HG03175 (cell line): Measurements from ENCODE around the gene SLC22A8.
"Not testable (repeated sequence)": the region's sequence is repeated elsewhere in the genome, so short reads cannot be mapped to it uniquely, and the experiment has no call there.

Experiments used
- ATAC-seq: cut with Tn5 transposase; IDR thresholded peaks from one replicate; pipeline ENCODE4 v1.9.1; 2021; ENCODE audit warnings: mild to moderate bottlenecking, moderate library complexity; ENCODE audit not compliant: unreplicated experiment

The SLC22A8 gene

GRCh38 chr11:62994775-62995174 lies 20.9 kb downstream of the SLC22A8 start:
- no peak for ATAC-seq

DNA sequence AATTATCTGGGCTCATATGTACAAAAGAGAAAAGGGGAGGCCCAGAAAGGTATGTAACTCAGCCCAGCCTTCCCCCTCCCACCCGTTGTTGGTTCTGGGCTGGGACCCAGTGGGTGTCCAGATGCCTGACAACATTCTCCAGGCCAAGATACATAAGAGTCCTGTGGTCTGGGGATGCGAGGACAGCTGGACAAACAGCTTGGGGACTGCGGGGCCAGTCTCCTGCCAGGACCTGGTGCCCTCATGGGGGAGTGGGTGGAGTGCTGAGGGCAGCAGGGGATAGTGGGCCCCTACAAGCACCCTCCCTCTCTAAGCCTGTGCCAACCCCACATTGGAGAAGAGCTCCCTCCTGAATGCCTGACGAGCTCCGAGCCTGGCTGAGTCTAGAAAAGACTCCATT lies 27.4 kb downstream of the SLC22A8 start:
- ATAC-seq, result no peak

- ATAC-seq, result no peak
These were observed 30.4 kb downstream of the SLC22A8 start for GRCh38 chr11:62985041-62985750.

DNA sequence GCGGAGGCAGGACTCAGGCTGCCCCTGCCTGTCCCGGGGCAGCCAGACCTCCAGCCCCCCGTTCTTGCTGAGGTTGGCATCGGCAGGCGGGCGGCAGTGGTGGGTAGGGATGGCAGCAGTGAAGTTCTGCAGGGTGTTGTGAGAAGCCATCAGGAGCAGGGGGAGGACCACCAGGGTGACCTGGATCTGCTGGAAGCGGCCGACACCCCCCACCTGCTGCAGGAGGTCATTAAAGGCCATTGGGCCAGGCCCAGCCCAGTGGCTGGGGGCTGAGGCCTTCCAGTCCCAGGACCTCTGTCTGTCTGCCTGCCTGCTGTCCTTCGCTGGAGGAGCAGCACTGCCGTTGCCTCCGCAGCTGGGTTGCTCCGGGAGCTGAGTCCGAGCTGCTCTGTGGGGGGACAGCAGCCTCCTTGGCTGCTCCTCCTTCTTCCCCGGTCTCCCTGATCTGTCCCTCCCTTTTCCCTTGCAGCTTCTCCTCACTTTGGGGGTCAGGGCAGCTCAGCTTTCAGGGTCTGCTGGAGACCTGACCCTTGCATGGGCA lies 31.1 kb downstream of the SLC22A8 start, which contains the start of gene SLC22A6:
SLC22A6 (minus strand) TSS at position 517 of the 541 bp plus-strand sequence; CDS start at position 240, 277 bp downstream.
- no peak for ATAC-seq

DNA sequence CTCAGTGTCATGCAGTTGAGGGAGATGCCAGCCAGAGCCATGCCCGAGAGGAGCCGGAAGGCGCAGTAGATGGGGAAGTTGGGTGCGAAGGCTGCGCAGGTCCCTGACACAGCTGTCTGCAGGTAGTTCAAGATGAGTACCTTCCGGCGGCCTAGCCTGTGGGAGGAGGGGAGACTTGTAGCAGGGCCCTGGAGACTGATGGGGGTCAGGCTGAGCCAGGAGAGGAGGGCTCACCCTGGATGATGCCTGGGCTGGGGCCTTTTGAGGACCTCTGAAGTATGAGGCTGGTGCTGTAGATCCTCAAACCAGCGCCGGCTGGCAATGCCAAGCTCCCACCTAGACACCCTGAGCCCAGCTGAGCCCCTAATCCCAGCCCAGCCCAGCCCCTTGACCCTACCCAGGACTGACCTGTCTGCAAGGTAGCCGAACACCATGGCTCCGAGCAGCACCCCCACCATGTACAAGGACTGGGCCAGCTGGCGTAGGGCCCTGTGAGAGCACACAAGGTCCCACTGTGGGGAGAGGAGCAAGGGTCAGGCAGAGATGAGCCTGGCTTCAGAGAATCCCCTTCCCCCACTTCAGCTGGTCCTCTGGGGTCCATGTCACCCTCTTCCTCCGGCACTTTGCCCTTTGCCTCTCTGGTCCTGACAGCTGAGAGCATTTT lies 32.0 kb downstream of the SLC22A8 start:
- no peak for ATAC-seq

DNA sequence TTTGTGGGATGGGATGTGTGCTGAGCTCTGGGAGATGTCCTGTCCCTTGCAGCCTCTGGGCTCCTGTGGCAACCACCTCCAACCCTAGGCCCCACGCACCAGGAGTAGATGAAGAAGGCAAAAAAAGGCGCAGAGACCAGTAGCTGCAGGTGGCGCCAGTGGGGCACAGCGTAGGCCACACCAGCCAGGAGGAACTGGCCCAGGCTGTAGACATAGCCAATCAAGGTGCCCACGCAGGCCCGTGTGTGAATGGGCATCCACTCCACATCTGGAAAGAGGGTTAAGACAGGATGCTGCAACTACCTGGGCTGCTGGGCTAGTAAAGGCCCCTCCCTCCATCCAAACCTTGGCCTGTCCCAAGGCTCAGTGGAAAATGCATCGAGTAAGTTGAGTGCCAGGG lies 33.9 kb downstream of the SLC22A8 start:
- no peak for ATAC-seq

GRCh38 chr11:62980133-62980760 lies 35.4 kb downstream of the SLC22A8 start:
- ATAC-seq, result no peak

DNA sequence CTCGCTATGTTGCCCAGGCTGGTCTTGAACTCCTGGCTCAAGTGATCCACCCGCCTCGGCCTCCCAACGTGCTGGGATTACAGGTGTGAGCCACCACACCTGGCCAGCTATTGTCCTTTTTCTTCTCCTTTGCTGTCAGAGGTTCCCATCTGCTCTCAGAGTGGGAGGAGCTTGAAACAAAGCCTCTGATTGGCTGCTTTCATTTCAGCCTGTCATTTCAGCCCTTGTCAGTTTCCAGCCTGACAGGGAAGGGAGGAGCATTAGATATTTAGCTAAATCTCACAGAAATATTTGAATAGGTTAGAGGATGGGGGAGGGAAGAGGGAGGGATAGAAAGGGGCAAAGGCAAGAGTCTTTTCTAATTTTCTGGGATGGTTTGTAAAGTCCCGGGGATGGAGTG lies 39.5 kb downstream of the SLC22A8 start:
- ATAC-seq, result no peak

DNA sequence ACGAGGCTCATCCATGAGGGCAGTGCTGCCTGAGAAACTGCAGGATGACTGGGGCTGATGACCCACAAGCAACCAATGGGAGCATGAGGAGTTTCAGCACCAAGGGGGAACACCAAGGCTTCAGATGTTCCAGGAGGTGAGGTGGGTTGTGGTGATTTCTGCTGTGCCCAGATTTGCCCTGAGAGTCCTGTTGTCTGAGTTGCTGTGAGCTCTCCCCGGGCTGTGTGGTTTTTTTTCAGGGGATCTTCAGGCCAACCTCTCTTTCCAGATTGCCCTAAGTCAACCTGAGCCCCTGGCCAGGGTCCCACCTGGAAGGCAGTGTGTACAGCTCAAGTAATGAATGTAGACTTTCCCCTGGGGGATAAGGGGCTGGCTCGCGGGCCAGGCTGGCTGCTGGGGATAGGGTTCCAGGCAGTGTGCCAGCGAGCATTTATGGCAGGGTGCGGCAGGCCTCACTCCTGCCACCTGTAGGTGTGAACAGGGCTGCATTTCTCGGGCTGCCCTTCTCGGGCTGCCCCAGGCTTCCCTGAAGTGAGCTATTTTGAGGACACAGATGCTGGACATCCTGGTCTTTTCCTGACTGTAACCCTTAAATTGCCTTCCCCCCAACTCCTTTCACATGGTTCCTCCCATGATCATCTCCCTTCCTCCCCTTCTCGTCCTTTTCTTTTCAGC lies 40.7 kb downstream of the SLC22A8 start:
- no peak for ATAC-seq

- no peak for ATAC-seq
These were observed 50.1 kb downstream of the SLC22A8 start for GRCh38 chr11:62965574-62965973.

DNA sequence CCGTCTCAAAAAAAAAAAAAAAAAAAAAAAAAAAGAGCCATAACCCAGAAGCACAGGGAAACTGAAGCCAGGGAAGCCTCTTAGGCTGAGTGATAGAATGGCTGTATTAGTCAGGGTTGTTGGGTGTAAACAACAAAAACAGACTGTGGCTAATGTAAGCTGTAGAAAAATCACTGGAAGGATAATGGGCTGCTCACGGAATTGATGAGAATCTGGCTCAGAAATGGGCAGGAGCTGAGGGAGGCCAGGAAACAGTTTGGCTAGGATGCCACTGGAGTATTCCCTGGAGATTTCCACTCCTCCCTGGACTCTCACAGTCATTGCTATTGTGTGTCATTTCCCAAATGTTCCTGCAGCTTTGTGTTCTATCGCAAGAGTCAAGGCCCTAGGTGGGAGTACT lies 53.2 kb downstream of the SLC22A8 start:
- ATAC-seq, result no peak

GRCh38 chr11:62961017-62961570 lies 54.5 kb downstream of the SLC22A8 start:
- no peak for ATAC-seq

DNA sequence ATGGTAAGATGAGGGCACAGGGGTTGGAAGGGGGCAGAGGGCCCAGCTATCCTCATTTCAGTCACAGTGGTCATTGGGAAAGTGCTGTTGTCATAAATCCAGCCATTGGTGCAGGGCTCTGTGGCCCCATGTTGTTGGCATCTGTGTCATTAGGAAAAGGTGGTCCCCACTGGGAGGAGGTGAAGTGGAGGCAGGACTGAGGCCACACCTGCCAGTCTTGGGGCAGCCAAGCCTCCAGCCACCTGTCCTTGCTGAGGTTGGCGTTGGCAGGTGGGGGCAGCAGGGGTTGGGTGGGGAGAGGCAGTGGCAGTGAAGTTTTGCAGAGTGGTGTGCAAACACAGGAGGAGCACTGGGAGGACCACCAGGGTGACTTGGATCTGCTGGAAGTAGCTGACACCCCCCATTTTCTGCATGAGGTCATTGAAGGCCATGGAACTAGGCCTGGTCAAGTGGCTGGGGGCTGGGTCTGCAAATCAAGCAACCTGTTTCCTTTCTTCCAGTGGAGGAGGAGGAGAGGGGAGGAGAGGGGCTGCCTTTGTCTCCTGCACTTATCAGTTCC lies 56.1 kb downstream of the SLC22A8 start:
- ATAC-seq, result no peak

- ATAC-seq, result no peak
These were observed 56.9 kb downstream of the SLC22A8 start for GRCh38 chr11:62958547-62959421.

GRCh38 chr11:62957147-62957546 lies 58.5 kb downstream of the SLC22A8 start:
- ATAC-seq, result no peak

GRCh38 chr11:62954478-62954877 lies 61.2 kb downstream of the SLC22A8 start:
- ATAC-seq, result no peak

DNA sequence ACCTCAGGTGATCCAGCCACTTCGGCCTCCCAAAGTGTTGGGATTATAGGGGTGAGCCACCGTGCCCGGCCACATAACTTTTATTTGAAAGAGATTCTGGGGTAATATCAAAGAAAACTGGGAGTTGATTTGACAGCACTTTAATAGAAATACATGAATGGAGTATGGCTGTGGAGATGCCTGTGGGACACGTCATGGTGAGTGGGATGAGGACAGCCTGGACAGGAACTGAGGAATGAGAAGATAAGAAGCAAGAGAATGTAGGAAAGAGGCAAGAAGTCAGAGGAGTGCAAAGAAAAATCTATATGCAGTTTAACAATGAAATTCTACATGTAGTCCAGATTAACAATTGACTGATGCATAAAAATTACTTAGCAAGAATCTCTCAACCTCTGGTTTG lies 61.8 kb downstream of the SLC22A8 start:
- no peak for ATAC-seq

DNA sequence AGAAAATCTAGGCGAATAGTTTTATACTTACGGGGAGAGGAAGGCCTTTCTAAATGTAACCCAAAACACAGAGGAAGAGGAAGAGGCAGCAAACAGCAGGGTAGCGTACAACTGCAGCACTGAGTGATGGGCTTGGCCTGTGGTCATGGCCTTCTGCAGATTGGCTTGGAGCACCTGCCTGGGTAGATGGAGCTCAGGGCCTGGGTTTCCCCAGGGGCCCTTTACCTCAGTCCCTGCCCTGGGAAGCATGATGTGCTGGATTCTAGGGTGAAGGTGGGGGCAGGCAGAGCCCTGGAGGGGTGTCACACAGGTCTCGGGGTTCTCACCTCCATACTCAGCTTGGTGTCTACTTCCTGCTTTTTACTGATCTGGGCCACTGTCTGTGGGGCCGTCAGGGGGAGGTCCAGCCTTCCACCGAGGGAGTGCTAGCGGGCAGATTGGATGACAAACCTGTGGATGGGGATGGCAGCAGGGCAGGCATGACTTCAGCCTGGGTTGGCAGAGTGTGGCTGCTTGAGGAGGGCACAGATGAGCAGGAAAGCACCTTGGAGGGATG lies 66.8 kb downstream of the SLC22A8 start:
- no peak for ATAC-seq

GRCh38 chr11:62945538-62945937 lies 70.1 kb downstream of the SLC22A8 start:
- ATAC-seq, result not testable (repeated sequence)
